ENCODE results near the gene SLA2. TPM values are rescaled to one million over a fixed set of nuclear protein-coding genes. Genes with fewer than 3 reads are reported as not detected.
"Not testable (repeated sequence)": the region's sequence is repeated elsewhere in the genome, so short reads cannot be mapped to it uniquely, and the experiment has no call there.

Gene SLA2
- total and polyA plus RNA-seq, 5 experiments from 2014 or later, result 18.9 to 34.4 (median 22.2) TPM

- Mint-ChIP-seq H3K27ac (peak overlapping the region; percentile 90 to 99 (median 98)), H3K36me3 (peaks cover 0 to 39% (median 13%) of the 10 kb centered on the region in 3 donors)
Measured at GRCh38 chr20:36644032-36644705, 1.8 kb downstream of the SLA2 start.

DNA sequence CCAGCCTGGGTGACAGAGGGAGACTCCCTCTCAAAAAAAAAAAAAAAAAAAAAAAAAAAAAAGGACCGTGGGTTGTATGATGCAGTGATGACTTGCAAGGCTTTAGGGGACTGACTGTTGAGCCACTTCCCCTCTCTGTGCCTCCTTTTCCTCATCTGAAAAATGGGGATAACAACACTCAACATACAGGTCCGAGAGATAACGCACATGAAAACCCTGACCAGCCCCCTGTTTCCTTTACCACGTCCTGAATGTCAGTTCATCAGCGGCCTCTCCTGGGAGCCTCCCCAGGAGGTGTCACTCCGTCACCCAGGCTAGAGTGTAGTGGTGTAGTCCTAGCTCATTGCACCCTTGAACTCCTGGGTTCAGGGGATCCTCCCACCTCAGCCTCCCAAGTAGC is 3.9 kb downstream of the SLA2 start:
- Mint-ChIP-seq H3K27ac (peak overlapping the region; percentile 60 to 99 (median 86)), H3K4me3 (peak overlapping the region; percentile 67 to 99 (median 98)), H3K4me1 (peaks cover 30 to 61% (median 57%) of the 10 kb centered on the region in 4 donors), H3K9me3 (no peaks in the 10 kb centered on the region), H3K27me3 (no peaks in the 10 kb centered on the region), H3K36me3 (peaks cover 0 to 60% (median 16%) of the 10 kb centered on the region in 3 donors)
- DNase-seq (no peak), ATAC-seq (no peak)
- POLR2A ChIA-PET, result interaction anchor here (0.6 to 7.8 kb wide), 5 partner anchors 12 to 891 kb away, joined by 3 to 108 read pairs (median 45); partner anchors contain the start of gene RAB5IF

More at GRCh38 chr20:36644032-36644705, 1.8 kb downstream of the SLA2 start:
- peak overlapping the region; percentile 96 to 99 (median 98) for H3K4me3 Mint-ChIP-seq
- DNase-seq, result peak; percentile 19 to 73 (median 54)
- ATAC-seq, result peak; percentile 81 to 86
- H3K4me1 Mint-ChIP-seq, result peaks cover 31 to 61% (median 54%) of the 10 kb centered on the region in 4 donors
- no peaks in the 10 kb centered on the region for H3K27me3 Mint-ChIP-seq
- POLR2A ChIA-PET, result interaction anchor here (0.9 to 7.8 kb wide), 9 partner anchors 13 to 130 kb away, joined by 3 to 108 read pairs (median 19); partner anchors contain the start of genes DSN1, NDRG3, RAB5IF and TGIF2
- H3K9me3 Mint-ChIP-seq, result no peaks in the 10 kb centered on the region

DNA sequence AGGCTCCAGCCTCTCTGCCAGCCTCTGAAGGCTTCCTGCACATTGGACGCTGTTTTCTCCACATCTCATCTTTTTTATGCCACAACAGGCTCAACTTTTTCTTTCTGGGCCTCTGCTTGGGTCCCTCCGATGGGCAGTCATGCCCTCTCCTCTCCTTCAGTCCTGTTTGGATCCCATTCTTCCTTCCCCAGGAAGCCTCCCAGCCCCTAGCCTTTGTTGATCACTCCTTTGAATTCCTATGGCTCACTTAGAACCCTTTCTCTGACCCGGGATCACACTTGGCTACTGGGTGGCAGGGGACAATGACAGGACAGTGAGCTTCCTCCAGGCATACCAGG is 4.5 kb downstream of the SLA2 start:
- Mint-ChIP-seq H3K4me3 (peak overlapping the region in 7 of 10 donors; percentile 14 to 99 (median 33)), H3K9me3 (no peaks in the 10 kb centered on the region), H3K4me1 (peaks cover 29 to 57% (median 54%) of the 10 kb centered on the region in 4 donors), H3K36me3 (peaks cover 0 to 66% (median 16%) of the 10 kb centered on the region in 3 donors), H3K27me3 (no peaks in the 10 kb centered on the region), H3K27ac (peak overlapping the region; percentile 68 to 90 (median 78))
- ATAC-seq (no peak), DNase-seq (no peak)
- POLR2A ChIA-PET, result interaction anchor here (0.6 to 7.8 kb wide), 4 partner anchors 11 to 892 kb away, joined by 6 to 108 read pairs (median 55); partner anchors contain the start of gene RAB5IF

DNA sequence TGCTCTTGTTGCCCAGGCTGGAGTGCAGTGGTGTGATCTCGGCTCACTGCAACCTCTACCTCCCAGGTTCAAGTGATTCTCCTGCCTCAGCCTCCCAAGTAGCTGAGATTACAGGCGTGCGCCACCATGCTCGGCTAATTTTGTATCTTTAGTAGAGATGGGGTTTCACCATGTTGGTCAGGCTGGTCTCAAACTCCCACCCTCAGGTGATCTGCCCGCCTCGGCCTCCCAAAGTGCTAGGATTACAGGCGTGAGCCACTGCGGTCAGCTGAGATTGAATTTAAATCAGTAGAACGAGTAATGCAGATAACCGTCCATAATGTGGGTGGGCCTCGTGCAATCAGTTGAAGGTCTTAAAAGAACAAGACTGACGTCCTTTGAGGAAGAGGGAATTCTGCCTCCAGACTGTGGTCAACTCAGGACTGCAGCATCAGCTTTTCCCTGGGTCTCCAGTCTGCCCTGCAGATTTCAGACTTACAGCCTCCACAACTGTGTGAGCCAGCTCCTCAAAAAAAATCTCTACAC is 7.1 kb downstream of the SLA2 start:
- POLR2A ChIA-PET, result interaction anchor here (0.7 kb wide), 1 partner anchor 13 kb away, joined by 4 read pairs; no protein-coding TSS in a partner anchor
- ATAC-seq, result not testable (repeated sequence)
- peaks cover 4 to 81% (median 16%) of the 10 kb centered on the region in 3 donors for H3K36me3 Mint-ChIP-seq

GRCh38 chr20:36634342-36634741 is 11.7 kb downstream of the SLA2 start:
- H3K4me3 Mint-ChIP-seq, result no peak overlapping the region
- POLR2A ChIA-PET, result interaction anchor here (0.8 kb wide), 1 partner anchor 12 kb away, joined by 3 read pairs; the partner anchor contains the start of gene SLA2
- H3K27ac Mint-ChIP-seq, result peak overlapping the region; percentile 53 to 97 (median 85)
- H3K27me3 Mint-ChIP-seq, result no peaks in the 10 kb centered on the region
- no peaks in the 10 kb centered on the region for H3K9me3 Mint-ChIP-seq
- peaks cover 4 to 86% (median 24%) of the 10 kb centered on the region in 3 donors for H3K36me3 Mint-ChIP-seq
- DNase-seq (no peak), ATAC-seq (no peak)
- peaks cover 24 to 68% (median 39%) of the 10 kb centered on the region in 4 donors for H3K4me1 Mint-ChIP-seq

More for the DNA sequence above, 7.1 kb downstream of the SLA2 start:
- H3K9me3 Mint-ChIP-seq, H3K4me3 Mint-ChIP-seq, DNase-seq, H3K27me3 Mint-ChIP-seq: not testable (repeated sequence)
- Mint-ChIP-seq H3K27ac (peak overlapping the region in 5 of 10 donors; percentile 12 to 71 (median 48)), H3K4me1 (peaks cover 21 to 55% (median 36%) of the 10 kb centered on the region in 4 donors)

DNA sequence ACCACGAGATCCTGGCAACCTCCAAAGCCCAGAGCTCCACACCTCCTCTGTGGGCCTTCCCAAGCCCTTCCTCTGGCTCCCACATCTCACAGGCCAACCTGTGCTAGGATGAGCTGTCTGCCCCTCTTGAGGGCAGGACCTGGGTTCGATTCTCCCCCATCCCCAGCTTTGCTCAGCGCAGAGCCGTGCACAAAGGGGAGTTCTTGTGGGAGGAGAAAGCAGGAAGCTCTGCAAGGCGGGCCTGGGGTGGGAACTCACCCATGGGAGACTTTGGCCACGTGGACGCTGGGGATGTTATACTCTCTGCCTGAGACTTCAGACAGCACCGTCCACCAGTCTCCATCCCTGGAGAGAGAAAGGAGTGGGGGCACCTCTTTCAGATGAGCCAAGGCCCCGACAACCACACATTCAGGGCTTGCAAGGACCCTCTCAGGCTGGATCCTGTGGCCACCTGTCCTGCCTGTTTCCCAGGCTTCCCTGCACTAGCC is 12.7 kb downstream of the SLA2 start:
- no peaks in the 10 kb centered on the region for H3K9me3 Mint-ChIP-seq
- POLR2A ChIA-PET, result interaction anchor here (0.9 to 6.7 kb wide), 3 partner anchors 11 to 28 kb away, joined by 3 to 108 read pairs (median 3); partner anchors contain the start of genes RAB5IF and SLA2
- no peak for ATAC-seq
- peaks cover 26 to 72% (median 47%) of the 10 kb centered on the region in 4 donors for H3K4me1 Mint-ChIP-seq
- no peak for DNase-seq
- peak overlapping the region in 9 of 10 donors; percentile 20 to 98 (median 95) for H3K27ac Mint-ChIP-seq
- peaks cover 4 to 81% (median 26%) of the 10 kb centered on the region in 3 donors for H3K36me3 Mint-ChIP-seq
- H3K27me3 Mint-ChIP-seq, result no peaks in the 10 kb centered on the region
- no peak overlapping the region for H3K4me3 Mint-ChIP-seq

- no peaks in the 10 kb centered on the region for H3K27me3 Mint-ChIP-seq
- peaks cover 4 to 81% (median 30%) of the 10 kb centered on the region in 3 donors for H3K36me3 Mint-ChIP-seq
- ATAC-seq (no peak), DNase-seq (no peak)
- peak overlapping the region in 2 of 10 donors; percentile 15 to 18 for H3K4me3 Mint-ChIP-seq
- peak overlapping the region; percentile 80 to 98 (median 96) for H3K27ac Mint-ChIP-seq
- peaks cover 26 to 73% (median 52%) of the 10 kb centered on the region in 4 donors for H3K4me1 Mint-ChIP-seq
- no peaks in the 10 kb centered on the region for H3K9me3 Mint-ChIP-seq
- POLR2A ChIA-PET, result interaction anchor here (0.9 to 6.7 kb wide), 3 partner anchors 11 to 27 kb away, joined by 3 to 108 read pairs (median 3); partner anchors contain the start of genes RAB5IF and SLA2
Measured at GRCh38 chr20:36632487-36633284, 13.3 kb downstream of the SLA2 start.

- POLR2A ChIA-PET, result interaction anchor here (1.4 to 6.7 kb wide), 2 partner anchors 12 to 26 kb away, joined by 3 to 108 read pairs; partner anchors contain the start of genes RAB5IF and SLA2
Measured at GRCh38 chr20:36632147-36632486, 13.9 kb downstream of the SLA2 start.

GRCh38 chr20:36631646-36632045 is 14.3 kb downstream of the SLA2 start:
- DNase-seq, result no peak
- Mint-ChIP-seq H3K36me3 (peaks cover 4 to 81% (median 33%) of the 10 kb centered on the region in 3 donors), H3K27ac (peak overlapping the region; percentile 89 to 98 (median 96)), H3K27me3 (no peaks in the 10 kb centered on the region), H3K4me1 (peaks cover 27 to 76% (median 62%) of the 10 kb centered on the region in 4 donors), H3K4me3 (peak overlapping the region in 5 of 10 donors; percentile 14 to 43 (median 26)), H3K9me3 (no peaks in the 10 kb centered on the region)
- ATAC-seq, result no peak
- POLR2A ChIA-PET, result interaction anchor here (6.7 kb wide), 1 partner anchor 12 kb away, joined by 108 read pairs; the partner anchor contains the start of gene SLA2

More at GRCh38 chr20:36632147-36632486, 13.9 kb downstream of the SLA2 start:
- peak overlapping the region; percentile 89 to 98 (median 96) for H3K27ac Mint-ChIP-seq
- no peaks in the 10 kb centered on the region for H3K9me3 Mint-ChIP-seq
- peaks cover 4 to 81% (median 29%) of the 10 kb centered on the region in 3 donors for H3K36me3 Mint-ChIP-seq
- no peaks in the 10 kb centered on the region for H3K27me3 Mint-ChIP-seq
- DNase-seq, result no peak
- H3K4me3 Mint-ChIP-seq, result peak overlapping the region in 5 of 10 donors; percentile 8 to 43 (median 19)
- ATAC-seq, result no peak
- peaks cover 26 to 74% (median 57%) of the 10 kb centered on the region in 4 donors for H3K4me1 Mint-ChIP-seq

GRCh38 chr20:36629719-36630681 is 16.0 kb downstream of the SLA2 start:
- Mint-ChIP-seq H3K27me3 (no peaks in the 10 kb centered on the region), H3K27ac (peak overlapping the region; percentile 93 to 99 (median 97)), H3K4me1 (peaks cover 25 to 71% (median 63%) of the 10 kb centered on the region in 4 donors), H3K9me3 (no peaks in the 10 kb centered on the region), H3K4me3 (peak overlapping the region; percentile 60 to 91 (median 86)), H3K36me3 (peaks cover 4 to 85% (median 34%) of the 10 kb centered on the region in 3 donors)
- ATAC-seq, result peak; percentile 94 to 96
- peak in 9 of 10 donors; percentile 14 to 57 (median 40) for DNase-seq
- POLR2A ChIA-PET, result interaction anchor here (0.7 to 6.7 kb wide), 22 partner anchors 8 to 1169 kb away, joined by 3 to 108 read pairs (median 4); partner anchors contain the start of genes RAB5IF, SLA2 and TGIF2

Data from naive thymus-derived CD8-positive, alpha-beta T cell (primary cell).